ENCODE measurements around the gene CFAP251.
"Not testable (repeated sequence)": the region's sequence is repeated elsewhere in the genome, so short reads cannot be mapped to it uniquely, and the experiment has no call there.

Gene CFAP251

DNA sequence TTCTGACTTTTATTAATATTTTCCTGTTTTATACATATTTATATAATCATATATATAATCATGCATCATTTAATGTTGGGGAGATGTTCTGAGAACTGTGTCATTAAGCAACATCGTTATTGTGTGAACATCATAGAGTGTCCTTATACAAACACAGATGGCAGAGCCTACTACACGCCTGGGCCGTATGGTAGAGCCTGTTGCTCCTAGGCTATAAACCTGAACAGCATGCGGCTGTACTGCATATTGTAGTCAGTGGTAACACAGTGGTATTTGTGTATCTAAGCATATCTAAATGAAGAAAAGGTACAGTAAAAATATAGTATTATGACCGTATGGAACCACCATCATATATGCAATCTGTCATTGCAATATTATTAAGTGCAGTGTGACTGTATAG, 58.6 kb downstream of the CFAP251 start:
- no peak for DNase-seq

DNA sequence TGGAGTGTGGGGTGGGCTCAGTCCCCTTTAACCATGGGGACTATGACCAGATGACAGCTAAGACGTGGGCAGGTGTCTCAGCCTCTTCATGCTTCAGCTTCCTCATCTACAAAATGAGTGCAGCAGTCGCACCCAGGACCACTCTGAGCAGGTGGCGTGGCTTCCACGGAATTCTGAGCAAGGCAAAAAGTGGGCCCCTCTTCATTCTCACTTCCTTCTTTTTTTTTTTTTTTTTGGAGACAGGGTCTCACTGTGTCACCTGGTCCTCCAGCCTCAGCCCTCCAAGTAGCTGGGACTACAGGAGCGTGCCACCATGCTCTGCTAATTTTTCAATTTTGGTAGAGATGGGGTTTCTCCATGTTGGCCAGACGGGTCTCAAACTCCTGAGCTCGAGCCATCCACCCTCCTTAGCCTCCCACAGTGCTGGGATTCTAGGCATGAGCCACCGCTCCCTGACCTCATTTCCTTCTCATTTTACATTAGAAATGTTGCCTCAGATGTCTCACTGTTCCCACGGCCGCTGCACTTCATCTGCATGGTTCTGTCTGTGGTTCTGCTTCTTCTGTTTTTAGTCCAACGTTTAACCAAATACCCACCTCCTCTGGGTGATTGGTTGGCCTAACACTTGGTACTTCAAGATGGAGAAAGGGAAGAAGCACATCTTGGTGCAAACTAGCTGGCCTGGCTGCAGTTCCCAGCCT, 61.9 kb downstream of the CFAP251 start:
- DNase-seq: peak; percentile 54

DNA sequence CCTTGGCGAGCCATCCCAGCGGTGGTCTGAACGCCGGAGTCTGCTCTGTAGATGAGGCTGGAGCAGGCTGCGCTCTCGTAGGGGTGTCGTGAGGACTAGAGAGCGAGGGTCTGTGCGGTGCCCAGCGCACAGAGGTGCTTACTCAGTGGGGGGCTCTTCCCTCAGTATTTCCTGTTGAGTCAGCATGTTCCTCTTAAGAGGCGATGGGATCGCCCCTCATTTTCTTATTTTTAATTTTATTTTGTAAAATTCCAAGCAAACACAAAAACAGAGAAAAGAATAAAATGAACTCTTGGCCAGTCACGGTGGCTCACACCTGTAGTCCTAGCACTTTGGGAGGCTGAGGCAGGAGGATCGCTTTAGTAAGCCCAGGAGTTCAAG, 62.5 kb downstream of the CFAP251 start:
- no peak for DNase-seq

DNA sequence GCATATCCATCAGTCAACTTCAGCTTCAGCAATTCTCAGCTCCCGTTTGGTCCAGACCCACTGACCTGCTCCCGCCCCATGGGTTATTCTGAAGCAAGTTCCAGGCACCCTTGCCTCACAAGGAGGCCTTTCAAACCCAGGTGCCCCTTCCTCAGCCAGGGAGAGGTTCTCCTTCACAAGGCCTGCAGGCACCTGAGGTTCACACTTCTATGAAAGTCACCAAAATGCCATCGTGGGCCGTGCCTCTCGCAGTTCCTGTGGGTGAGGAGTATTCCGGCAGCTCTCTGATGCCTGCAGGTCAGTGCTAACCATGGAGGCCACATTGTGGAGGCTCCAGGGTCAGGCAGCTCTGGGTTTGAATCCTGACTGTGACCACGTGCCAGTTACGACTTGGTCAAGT, 63.1 kb downstream of the CFAP251 start:
- DNase-seq: no peak

DNA sequence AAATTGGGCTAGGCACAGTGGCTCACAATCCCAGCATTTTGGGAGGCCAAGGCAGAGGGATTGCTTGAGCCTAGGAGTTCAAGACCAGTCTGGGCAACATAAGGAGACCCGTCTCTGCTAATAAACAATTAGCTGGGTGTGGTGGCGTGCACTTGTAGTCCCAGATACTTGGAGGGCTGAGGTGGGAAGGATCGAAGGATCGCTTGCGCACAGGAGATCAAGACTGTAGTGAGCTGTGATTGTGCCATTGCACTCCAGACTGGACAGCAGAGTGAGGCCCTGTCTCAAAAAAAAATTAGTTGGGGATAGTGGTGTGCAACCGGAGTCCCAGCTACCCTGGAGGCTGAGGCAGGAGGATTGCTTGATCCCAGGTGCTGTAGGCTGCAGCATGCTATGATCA, 64.6 kb downstream of the CFAP251 start:
- no peak for DNase-seq

DNA sequence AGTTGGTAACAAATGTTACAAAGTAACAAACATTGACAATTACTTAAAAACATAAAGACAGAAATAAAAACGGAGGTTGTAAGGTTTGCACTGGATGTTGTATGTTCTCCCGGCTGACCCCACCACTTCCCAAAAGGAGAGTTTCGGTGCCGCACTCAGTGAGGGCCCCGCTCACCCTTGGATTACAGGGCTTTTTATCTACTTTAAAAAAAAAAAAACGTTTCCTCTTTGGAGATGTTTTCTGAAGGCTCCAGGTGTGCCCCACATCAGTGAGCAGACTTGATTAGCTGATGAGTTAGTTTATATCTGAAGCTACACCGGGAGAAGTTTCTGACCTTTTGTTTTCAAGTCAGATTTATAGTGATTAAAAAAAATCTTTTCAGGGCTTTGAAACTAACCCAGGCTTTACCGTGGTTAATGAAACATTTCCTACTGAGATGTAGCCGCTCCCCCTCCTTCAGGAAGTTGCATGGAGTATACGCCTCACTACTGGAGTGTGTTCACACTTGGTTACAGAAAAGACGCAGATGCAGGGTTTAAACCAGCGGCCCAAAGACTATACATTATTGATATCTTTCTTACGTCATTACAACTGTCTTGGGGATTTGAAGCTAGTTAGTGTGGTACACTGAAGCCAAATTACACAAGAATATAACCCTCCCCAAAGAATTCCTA, 65.3 kb downstream of the CFAP251 start:
- no peak for DNase-seq

DNA sequence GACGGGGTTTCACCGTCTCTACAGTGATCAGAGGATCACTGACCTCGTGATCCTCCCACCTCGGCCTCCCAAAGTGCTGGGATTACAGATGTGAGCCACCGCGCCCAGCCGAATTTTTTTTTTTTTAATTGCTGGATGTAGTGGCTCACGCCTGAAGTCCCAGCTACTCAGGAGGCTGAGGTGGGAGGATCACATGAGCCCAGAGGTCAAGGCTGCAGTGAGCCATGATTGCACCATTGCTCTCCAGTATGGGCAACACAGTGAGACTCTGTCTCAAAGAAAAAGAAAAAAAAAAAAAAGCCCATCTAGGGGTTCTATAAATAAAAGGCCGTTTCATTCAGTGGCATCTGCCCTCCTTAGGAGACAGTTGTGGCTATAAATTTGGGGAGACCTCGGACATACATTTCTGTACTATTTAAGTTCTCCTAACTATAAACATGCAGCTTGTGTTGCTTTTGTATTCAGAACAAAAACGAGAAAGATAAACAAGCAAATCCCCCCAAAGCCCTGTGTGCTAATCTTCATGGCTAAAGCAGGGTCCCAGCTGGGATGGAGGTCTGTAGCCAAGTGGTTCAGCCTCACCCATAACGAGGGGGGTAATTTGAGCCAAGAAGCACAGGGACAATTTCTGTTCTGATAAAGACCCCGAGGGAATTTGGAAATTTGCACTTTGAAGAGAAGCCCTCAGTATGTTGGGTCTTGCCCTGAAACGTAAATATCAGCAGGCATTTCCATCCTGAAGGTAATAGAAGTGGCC, 68.3 kb downstream of the CFAP251 start:
- no peak for DNase-seq

DNA sequence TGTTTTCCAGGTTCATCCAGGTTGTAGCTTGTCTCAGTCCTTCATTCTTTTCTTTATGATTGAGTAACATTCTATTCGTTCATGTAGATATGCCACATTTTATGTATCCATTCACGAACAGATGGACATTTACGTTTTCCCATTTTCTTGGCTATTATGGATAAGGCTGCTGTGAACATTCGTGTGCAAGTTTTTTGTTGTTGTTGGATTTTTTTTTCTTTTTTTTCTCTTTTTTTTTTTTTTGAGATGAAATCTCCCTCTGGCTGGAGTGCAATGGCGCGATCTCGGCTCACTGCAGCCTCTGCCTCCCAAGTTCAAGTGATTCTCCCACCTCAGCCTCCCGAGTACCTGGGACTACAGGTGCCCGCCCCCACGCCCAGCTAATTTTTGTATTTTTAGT, 70.1 kb downstream of the CFAP251 start:
- not testable (repeated sequence) for DNase-seq

DNA sequence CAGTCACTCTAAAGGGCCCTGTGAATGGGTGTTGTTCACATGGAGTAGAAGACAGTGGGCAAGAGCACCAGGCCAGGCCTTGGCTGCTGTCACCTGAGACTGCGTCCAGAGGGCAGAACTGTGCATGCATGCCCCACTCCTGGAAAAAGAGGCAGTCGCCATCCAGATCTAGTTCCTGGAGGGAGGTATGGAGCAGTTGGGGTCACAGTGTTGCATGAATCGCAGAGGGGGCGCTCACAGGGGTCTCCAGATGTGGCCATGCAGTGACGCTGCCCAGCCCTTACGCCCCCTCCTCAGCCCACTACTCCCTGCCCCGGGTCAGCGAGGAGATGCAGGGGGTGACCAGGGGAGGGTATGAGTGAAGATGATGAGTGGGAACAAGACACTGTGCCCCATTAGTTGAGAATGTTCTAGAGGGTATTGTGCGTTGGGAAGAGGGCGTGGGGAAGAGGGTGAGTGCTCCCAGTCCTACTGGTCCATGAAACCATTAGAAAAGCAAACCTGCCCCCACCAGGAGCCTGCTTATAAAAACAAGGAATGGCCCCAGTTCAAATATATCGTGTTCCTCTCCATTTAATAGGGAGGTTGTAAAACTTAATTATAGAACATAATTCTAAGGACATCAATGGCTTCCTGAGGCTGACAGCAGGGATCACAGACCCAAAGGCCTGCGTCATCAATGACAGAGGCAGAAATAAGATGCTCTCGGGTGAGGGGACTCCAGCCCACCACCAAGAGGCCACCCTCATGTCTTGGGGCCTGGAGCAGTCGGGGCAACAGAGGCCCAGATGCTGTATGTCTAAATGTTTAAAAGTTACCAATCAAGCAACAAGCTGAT, 71.1 kb downstream of the CFAP251 start:
- no peak for DNase-seq

DNA sequence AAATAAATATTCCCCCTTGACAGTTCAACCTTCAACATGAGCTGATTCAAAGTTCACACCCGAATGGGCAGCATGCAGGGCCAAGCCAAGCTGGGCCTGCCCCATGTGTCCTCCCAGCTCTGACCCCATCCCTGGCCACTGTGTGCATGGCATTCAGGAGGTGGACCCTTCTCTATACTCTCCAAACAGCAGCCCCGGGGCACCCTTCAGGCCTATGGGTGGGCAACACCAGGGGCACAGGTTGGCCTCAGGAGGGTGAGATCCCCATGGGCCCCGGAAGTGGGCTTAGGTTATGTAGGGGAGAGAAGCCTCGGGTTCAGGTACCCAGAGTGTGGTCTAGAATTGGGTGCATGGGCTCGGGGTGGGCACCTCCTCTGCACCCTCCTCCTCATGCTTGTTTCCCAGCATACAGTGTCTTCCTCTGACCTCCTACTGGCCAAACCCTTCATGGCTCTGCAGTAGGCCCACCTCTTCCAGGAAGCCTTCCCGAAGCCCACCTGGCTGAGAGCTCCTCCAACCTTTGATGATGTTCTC, 71.8 kb downstream of the CFAP251 start:
- no peak for DNase-seq

DNA sequence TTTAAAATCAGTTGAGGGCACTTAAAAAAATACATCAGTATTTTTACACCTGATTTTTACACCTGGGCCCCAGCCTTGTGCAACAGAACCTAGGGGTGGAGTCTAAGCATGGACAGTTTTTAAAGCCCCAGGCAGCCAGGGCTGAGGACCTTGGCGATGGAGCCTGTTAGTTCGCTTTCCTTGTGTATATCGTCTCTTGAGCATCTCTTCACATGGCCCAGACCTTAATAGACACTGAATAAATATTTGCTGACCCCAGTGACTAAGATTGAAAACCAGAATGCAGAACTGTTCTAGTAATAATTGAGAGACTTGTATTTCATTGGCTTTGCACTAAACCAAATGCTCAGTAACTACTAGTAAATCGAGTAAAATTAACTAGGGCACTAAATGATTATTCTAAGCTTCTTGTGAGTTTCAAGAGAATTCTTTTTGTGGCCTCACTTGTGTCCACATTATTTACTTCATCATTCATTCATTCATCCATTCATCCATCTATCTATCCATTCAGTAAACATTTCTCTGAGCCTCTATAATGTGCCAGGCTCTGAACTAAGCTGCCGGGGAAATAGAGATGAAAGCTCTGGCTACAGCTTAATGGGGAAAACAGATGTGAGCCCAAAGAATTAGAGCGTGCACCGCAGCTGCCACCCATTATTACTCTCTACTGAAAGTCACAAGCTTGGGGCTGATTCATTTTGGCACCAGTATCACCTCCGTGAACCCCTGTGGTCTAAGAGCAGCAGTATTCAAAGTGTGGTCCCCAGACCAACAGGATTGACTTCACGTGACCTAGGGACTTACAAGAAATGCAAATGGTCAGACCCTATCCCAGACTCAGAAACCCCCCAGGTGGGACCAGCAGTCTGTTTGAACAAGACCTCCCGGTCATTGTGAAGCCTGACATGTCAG, 72.6 kb downstream of the CFAP251 start:
- no peak for DNase-seq

DNA sequence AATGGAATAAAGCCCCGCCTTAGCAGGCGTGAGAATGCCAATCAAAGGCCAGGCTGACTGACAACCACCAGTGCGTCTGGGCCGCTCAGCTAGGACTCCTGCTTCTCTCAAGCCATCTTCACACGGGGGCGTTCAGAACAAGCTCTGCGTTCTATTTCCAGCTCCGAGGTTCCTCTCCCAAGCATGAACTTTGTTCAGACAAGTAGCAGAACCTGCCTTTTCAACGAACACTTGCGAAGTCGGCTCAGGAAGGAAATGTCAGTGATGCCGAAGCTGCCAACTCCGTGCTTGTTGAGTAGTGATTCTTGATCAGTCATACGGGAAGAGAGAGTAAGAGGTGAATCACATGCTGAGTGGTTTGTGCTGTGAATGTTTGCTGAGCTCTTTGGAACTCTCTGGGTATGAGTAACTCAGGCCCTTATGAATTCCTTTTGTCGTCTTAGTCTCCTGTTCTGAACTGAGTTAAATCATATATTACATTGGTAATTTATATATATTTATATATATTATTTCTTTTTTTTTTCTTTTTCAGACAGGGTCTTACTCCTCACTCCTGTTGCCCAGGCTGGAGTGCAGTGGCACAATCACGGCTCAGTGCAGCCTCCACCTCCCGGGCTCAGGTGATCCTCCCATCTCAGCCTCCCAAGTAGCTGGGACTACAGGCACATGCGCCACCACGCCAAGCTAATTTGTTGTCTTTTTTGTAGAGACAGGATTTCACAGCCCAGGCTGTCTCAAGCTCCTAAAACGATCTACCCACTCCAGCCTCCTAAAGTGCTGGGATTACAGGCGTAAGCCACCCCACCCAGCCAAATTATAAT, 73.9 kb downstream of the CFAP251 start:
- DNase-seq: peak; percentile 57

DNA sequence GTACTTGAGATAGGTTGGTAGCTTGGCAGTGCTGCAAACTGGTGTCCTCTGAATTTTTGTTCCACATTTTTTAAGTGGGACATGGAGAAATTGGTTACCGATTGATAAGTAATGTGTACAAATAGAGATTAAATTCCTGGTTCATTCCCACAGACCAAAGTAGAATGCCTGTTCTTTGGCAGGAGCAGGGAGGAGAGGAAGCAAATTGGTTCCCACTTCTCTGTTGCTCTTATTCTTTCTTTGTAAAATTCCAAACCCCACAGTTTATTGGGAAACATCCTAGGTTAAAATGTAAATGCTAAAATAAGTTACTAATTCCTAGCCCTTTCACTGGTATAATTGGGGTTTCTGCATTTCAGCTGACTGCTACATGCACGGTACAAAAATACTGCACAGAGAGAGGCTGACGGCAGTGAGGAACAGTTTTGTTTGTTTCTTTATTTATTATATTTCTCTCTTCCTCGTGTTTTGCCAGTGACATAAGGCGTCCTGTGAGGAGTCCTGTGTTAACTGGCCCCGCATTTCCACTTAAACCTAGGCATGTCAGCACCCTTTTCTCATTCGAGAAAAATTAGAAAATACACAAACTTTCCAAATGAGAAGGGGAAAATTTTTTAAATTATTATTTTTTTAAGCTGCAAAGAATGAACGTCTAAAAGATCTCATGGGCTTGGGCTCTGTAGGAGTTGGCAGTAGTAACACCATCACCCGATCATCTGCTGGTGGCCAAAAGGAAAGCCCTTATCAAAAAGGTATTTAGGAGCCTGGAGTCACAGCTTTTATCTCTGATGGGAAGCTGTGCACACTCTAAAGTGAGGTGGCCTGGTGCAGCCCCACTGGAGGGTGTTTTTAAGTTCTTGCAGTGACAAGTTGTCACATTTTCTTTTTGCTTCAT, 77.9 kb downstream of the CFAP251 start:
- DNase-seq: no peak

DNA sequence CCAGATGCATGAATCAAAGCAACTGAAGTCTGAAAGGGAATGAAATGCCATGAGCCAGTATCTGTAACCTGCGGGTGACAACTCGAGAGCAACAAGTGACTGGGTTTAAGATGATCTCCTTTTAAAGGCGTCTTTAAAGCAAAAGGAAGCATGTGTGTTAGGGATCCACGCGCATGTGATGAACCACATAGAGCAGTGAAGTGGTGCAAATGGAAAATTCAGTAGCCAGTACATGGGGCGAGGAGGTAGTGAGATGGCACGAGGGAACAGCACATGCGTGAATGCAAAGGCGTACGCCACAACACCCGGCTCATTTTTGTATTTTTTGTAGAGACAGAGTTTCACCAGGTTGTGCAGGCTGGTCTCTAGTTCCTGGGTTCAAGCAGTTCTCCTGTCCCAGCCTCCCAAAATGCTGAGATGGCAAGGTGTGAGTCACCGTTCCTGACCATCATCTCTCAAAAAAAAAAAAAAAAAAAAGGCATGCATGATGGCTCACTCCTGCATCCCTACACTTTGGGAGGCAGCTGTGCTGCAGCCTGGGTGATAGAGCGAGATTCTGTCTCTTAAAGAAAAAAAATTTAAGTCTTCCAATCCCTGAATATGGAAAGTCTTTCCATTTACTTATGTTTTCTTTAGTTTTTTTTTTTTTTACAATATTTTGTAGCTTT, 78.7 kb downstream of the CFAP251 start:
- DNase-seq: no peak

DNA sequence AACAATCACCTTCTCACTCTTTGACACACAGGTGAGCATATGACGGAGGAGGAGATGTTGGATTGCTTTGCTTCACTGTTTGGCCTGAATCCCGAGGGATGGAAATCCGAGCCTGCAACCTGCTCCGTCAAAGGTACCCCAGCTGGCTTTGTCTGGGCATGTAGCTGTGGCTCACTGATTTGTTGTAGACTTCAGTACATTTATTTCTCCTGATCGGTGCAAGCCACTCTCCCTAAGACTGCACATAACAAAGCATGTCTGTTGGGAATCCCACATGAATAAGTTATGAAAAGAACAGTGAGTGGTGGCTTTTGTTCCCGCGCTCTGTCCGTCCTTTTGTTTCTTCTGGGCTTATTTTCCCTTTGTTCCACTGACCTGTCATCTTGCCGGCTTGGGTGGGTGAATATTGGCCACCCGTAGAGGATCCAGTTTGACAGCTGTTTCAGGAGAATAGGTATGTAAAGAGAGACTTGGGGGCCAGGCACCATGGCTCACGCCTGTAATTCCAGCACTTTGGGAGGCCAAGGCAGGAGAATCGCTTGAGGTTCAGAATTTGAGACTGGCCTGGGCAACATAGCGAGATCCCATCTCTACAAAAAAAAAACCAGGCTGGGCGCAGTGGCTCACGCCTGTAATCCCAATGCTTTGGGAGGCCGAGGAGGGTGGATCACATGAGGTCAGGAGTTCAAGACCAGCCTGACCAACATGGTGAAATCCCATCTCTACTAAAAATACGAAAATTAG, 83.2 kb downstream of the CFAP251 start:
- no peak for DNase-seq

DNA sequence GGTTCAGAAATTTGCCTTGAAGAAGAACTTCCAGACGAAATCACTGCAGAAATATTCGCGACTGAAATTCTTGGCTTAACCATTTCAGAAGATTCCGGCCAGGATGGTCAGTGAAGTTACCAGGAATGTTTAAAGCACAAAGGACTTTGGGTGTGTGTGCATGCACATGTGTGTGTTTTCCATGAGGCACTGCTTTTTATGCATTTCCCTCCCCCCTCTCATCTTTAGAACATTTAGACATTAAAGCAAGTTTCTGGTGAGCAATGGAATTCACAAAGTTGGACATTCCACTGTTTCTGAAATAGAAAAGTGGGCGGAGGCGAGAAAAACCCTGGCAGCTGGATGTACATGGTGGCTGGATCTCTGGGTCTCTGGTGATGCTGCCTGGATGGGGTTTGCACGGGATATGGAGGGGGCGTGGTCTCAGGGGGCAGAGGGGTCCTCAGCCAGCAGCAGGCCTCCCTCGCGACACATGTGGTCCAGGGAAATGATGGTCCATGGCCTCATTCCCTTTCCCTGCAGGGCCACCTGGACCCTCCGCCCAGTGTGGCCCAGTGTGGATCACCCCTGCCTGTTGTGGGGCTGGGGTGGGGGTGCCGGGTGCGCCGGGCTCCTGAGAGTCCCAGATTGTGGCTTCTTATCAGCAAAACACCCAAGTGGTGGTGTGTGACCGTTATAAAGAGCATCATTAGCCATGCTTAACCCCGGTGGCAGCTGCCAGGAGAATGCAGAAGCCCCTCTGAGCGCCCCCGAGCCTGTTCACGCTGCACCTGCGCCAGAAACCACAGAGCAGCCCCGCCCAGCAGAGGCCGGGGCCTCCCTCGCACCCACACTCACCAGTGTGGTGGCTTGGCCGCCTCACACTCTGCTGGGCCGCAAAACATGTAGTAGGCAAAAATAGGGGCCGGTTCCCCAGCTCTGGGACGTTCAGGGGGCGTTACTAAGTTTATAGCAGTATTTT, 85.5 kb downstream of the CFAP251 start:
- peak; percentile 74 for DNase-seq

DNA sequence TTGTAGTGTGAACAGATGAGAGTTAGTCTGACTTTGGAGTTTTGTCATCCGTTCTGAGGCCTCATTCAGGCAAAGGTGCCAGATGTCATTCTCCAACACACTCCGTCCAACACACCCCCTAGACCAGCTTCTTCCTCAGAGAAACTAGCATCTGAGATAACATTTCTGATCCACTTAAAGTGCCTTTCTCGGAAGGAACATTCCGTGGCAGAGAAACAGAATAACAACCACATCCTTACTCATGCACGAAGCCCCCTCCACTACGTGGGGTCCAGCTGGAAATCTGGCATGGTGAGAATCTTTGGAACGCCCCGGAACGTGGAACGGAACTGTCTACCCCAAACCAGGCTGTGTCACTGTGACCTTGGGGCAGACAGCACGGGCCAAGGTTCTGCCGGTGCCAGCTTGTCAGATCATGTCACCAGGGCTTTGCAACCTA, 86.3 kb downstream of the CFAP251 start:
- DNase-seq: no peak
